ENCODE results near the gene GATD1.

DNA sequence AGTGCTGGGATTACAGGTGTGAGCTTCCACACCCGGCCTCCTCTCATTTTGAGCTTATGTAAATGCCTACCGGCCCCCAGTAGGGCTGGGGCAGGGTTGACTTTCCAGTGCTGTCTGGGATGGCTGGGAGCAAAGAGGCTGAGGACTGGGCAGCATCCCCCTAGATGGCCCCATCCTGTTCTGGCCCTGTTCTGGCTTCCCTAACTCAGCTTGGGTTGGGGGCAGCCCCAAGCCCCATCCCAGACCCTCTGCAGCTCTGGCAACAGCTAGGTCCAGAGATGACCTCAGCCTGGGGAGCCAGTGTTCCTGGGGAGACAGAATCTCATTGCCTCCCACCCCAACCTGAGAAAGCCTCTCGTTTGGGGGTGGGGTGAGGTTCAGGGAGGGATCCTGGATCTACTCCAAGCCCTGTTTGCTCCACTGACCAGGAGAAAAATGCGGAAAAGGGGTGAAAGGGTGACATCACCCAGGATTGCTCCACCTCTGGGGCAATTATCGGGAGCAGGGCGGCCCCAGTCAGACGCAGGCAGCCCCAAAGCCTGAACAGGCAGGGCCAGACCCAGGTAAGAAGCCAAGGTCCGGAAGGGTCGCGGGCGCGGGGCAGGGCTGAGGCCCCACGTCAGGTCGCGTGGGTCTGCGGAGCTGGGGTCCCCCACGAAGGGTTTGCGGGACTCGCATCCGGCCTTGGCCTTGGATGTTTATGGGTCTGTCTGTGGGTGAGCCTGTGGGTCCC lies 41.3 kb upstream of the GATD1 start, which contains the start of gene PNPLA2:
- TF ChIP-seq, protein P1, sequence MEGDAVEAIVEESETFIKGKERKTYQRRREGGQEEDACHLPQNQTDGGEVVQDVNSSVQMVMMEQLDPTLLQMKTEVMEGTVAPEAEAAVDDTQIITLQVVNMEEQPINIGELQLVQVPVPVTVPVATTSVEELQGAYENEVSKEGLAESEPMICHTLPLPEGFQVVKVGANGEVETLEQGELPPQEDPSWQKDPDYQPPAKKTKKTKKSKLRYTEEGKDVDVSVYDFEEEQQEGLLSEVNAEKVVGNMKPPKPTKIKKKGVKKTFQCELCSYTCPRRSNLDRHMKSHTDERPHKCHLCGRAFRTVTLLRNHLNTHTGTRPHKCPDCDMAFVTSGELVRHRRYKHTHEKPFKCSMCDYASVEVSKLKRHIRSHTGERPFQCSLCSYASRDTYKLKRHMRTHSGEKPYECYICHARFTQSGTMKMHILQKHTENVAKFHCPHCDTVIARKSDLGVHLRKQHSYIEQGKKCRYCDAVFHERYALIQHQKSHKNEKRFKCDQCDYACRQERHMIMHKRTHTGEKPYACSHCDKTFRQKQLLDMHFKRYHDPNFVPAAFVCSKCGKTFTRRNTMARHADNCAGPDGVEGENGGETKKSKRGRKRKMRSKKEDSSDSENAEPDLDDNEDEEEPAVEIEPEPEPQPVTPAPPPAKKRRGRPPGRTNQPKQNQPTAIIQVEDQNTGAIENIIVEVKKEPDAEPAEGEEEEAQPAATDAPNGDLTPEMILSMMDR (conservative IDR thresholded peaks at IDR 0.05; ENCODE audit: low read length): no peak
- no peak for TF ChIP-seq EZH2phosphoT487 (IDR thresholded peaks at IDR 0.05; ENCODE audit: borderline replicate concordance, low read depth, low read length)
